RCC 7860 (cell line): ENCODE data around the gene DEPDC7.
"Not testable (repeated sequence)": the region's sequence is repeated elsewhere in the genome, so short reads cannot be mapped to it uniquely, and the experiment has no call there.

Experiments
- DNase-seq: peaks from one replicate; pipeline ENCODE4 v3.0.0-alpha.2; 2015; ENCODE audit warnings: low spot score
- FAIRE-seq: peaks from 2 replicates; lab custom pipeline; 2012; peaks lifted over from hg19 to GRCh38; lab: Jason Lieb, UNC

DEPDC7 gene

GRCh38 chr11:33021937-33022336 lies 6.3 kb downstream of the DEPDC7 start:
- FAIRE-seq: no peak
- no peak for DNase-seq

DNA sequence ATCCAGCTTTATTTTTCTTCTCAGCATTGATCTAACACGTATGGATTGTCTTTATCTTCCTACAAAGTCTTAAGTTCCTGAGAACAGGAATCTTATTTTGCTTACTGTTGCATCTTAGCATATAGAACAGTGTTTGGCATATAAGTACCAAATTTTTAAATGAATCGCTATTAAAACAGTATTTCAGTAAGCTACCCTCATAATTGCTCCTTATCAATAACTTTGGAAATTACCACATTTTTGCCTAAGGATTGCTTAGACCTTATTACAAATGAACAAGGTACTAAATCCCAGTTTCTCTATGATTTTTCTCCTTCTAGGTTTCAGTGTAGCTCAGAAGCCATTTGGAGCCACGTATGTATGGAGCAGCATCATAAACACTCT lies 9.7 kb downstream of the DEPDC7 start:
- no peak for FAIRE-seq
- DNase-seq: no peak

DNA sequence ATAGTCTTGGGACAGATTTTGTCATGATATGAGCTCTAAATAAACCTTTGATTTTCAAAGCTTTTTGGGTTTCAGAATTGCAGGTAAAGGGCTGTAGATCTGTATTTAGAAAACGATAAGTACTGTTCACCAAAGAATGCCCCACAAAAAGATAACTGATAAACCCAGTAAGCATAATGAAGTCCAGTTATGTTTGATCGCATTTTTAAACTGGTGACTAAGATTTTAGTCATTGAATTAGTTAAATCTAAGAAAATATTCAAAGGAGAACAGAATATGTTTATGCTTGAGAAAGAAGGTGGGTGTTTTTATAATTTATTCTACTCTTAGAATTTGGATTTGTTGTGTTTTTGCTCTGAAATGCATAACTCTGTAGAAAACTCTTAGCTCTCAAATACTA lies 11.6 kb downstream of the DEPDC7 start:
- FAIRE-seq (no peak), DNase-seq (no peak)

DNA sequence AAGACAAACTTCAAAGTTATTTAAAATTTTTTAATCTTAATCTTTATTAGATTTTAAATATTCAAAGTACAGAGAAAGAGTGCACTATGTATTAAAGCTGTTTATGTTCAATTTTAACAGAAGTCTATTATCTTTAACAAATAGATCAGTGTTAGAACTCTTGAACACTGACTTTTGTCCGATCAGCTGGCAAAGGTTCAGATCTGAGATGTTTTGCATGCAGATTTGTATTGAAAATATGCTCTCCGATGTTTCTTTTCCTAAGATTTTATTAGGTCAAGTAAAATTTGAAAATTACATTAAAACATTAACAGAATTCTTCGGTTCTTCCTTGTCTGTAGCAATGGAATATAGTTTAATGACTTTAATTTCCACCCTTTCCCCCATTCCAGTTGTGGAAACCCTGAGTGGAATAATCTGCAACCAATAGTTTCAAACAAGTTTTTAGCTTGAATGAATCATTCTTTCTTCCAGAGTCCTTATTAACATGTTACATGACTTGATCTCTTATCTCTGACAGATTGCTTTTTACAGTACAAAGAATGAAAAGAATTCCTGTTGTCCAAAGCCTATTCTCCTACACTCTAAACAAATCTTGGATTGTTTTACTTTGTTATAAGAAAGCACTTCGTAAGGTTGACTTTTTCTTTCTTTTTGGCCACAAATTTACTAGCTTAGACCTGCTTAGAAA lies 12.3 kb downstream of the DEPDC7 start:
- DNase-seq (no peak), FAIRE-seq (no peak)

- FAIRE-seq: no peak
- no peak for DNase-seq
Measured at GRCh38 chr11:33028537-33028914, 12.8 kb downstream of the DEPDC7 start.

DNA sequence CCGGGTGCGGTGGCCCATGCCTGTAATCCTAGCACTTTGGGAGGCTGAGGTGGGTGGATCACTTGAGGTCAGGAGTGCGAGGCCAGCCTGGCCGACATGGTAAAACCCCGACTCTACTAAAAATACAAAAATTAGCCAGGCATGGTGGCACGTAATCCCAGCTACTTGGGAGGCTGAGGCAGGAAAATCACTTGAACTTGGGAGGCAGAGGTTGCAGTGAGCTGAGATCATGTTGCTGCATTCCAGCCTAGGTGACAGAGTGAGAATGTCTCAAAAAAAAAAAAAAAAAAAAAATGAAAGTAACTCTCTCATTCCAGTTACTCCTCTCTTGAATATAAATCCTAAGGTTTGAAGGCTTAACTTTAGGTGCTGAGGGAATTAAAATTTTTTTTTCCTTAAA lies 13.5 kb downstream of the DEPDC7 start:
- not testable (repeated sequence) for DNase-seq, FAIRE-seq

GRCh38 chr11:33033493-33033892 lies 17.8 kb downstream of the DEPDC7 start:
- no peak for DNase-seq
- FAIRE-seq: no peak

GRCh38 chr11:33035011-33035410 lies 19.3 kb downstream of the DEPDC7 start:
- no peak for DNase-seq
- no peak for FAIRE-seq

GRCh38 chr11:33039274-33040032 lies 23.8 kb downstream of the DEPDC7 start, which contains the start of gene TCP11L1:
Gene TCP11L1 (plus strand): TSS chr11:33039572. CDS start chr11:33043774, 4,202 bp downstream.
- FAIRE-seq (no peak), DNase-seq (peak; percentile 73)

- FAIRE-seq (no peak), DNase-seq (no peak)
Measured at GRCh38 chr11:33040033-33040861, 24.6 kb downstream of the DEPDC7 start.

DNA sequence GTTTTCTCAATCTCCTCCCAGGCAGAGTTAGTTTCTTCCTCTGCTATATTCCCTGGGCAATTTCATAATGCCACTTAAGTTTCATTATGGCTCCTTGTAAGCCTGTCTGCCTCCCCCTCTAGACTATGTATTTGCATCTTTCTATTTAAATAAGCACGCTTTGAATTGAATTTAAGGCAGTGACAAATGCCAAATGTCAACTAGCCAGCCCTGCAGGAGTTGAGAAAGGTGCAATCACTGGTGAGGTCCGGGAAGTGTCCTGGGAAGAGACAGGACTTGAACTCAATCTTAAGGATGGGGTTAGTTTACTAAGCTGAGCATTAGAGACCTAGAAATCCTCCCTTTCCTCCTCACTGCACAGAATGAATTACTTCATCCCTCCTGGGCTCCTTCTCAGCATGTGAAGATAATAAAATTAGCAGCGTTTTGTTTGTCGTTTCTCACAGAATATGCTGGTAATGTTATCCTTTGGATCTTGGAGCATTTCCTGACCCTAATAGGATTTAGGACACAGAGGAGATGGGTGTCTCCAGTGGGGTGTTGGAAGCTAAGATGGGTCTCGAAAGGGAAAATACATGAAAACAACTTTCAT lies 25.3 kb downstream of the DEPDC7 start:
- FAIRE-seq (no peak), DNase-seq (no peak)

DNA sequence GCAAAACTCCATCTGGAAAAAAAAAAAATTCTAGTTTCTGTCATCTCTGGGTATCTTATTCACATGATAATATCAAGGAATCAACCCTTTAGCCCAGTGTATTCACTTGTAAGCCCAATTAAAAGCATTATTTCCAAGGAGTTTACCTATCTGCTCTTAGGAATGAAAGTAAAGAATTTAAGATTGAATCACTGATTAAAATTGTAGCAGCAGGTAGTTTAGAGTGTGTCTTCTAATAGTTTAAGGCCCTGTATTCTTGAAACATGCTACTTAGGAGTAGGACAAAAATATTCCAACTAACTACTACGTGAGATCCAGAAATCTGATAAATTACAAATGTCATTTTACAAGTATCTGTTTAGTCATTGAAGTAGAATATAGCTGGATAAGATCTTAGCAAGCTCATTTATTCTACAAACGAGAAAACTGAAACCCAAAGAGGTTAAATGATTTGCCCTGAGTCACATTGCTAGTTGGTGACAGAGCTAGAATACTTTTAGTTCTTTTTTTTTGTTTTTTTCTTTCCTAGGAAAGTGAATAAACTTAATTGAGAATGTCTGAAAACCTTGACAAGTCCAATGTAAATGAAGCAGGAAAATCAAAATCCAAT lies 27.6 kb downstream of the DEPDC7 start:
- FAIRE-seq: no peak
- no peak for DNase-seq

GRCh38 chr11:33044285-33044756 lies 28.6 kb downstream of the DEPDC7 start:
- FAIRE-seq (no peak), DNase-seq (no peak)

GRCh38 chr11:33045551-33046255 lies 30.0 kb downstream of the DEPDC7 start:
- DNase-seq (no peak), FAIRE-seq (no peak)

- FAIRE-seq, DNase-seq: not testable (repeated sequence)
Measured at GRCh38 chr11:33048701-33049100, 33.0 kb downstream of the DEPDC7 start.

DNA sequence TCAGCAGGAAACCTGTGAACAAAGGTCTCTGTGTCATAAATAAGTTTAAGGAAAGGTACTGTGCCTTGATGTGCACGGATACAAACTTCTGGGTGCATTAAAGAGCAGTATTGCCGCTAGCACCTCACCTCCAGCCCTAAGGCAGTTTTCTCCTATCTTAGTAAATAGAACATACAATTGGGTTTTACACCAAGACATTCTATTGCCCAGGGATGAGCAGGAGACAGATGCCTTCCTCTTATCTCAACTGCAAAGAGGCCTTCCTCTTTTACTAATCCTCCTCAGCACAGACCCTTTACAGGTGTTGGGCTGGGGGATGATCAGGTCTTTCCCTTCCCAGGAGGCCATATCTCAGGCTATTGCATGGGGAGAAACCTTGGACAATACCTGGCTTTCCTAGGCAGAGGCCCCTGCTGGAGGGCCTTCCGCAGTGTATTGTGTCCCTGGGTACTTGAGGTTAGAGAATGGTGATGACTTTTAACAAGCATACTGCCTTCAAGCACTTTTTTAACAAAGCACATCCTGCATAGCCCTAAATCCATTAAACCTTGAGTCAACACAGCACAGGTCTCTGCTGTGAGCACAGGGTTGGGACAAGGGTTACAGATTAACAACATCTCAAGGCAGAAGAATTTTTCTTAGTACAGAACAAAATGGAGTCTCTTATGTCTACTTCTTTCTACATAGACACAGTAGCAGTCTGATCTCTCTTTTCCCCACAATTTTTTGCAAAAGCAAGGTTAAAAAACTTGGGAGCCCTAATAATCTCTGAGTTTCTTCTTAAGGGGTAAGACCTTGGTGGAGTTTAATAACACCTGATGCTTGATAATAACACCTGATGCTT lies 34.1 kb downstream of the DEPDC7 start:
- not testable (repeated sequence) for DNase-seq, FAIRE-seq

- no peak for FAIRE-seq
- DNase-seq: no peak
Measured at GRCh38 chr11:33052231-33052630, 36.6 kb downstream of the DEPDC7 start.

DNA sequence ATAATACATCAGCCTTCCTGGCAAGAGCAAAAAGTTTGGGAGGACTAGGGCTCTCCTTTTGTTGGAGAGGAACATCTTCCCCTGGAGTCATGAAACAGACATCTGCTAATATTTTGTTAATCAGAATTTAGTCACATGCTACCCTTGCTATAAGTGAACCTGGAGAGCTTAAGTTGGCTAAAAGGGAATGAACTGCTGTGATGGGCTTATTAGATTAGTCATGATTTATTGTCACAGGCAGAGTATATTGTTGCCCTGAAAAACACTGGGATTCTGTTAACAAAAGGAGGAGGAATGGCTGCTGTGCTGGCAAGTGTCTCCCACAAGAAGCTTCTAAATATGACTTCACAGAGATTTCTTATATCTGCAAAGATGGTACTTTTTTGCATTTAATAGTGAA lies 39.7 kb downstream of the DEPDC7 start:
- FAIRE-seq (no peak), DNase-seq (no peak)

DNA sequence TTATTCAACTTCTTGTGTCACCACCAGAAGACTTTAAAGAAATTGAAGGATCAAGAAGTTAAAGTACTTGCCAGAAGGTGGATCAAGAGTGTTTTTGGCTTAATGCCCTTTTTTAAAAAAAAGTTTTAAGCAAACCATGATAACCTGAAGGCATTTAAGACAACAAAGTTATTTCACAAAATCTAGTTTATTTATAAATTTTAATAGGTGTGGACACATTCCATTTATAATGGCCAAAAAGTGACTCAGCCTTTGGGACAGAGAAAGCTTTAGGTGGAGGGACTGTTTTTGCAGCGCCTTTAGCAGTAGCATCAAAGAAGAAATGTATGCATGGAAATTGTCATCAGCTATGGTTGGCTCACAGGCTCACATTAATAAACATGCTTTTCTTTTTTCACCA lies 41.6 kb downstream of the DEPDC7 start:
- no peak for DNase-seq
- no peak for FAIRE-seq
